Measurements from ENCODE around the gene GPR35.
A peak's percentile ranks its signal among the peaks of the same experiment; 100 is the strongest.

The GPR35 gene

GRCh38 chr2:240595381-240596079 is 29.8 kb upstream of the GPR35 start:
- H3K27ac ChIP-seq = peak overlapping the region; percentile 57
- TF ChIP-seq, protein P1, sequence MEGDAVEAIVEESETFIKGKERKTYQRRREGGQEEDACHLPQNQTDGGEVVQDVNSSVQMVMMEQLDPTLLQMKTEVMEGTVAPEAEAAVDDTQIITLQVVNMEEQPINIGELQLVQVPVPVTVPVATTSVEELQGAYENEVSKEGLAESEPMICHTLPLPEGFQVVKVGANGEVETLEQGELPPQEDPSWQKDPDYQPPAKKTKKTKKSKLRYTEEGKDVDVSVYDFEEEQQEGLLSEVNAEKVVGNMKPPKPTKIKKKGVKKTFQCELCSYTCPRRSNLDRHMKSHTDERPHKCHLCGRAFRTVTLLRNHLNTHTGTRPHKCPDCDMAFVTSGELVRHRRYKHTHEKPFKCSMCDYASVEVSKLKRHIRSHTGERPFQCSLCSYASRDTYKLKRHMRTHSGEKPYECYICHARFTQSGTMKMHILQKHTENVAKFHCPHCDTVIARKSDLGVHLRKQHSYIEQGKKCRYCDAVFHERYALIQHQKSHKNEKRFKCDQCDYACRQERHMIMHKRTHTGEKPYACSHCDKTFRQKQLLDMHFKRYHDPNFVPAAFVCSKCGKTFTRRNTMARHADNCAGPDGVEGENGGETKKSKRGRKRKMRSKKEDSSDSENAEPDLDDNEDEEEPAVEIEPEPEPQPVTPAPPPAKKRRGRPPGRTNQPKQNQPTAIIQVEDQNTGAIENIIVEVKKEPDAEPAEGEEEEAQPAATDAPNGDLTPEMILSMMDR (conservative IDR thresholded peaks at IDR 0.05) = no peak; the same call in 1 of the 2 replicates
- TF ChIP-seq ZFX (IDR thresholded peaks at IDR 0.05) = no peak

GRCh38 chr2:240596080-240596460 is 29.2 kb upstream of the GPR35 start:
- H3K27ac ChIP-seq = peak overlapping the region; percentile 57
- TF ChIP-seq ZFX (IDR thresholded peaks at IDR 0.05) = no peak
- TF ChIP-seq, protein P1 (conservative IDR thresholded peaks at IDR 0.05) = no peak

GRCh38 chr2:240596491-240596931 is 28.8 kb upstream of the GPR35 start:
- TF ChIP-seq, protein P1 (conservative IDR thresholded peaks at IDR 0.05) = no peak
- TF ChIP-seq ZFX (IDR thresholded peaks at IDR 0.05) = no peak
- peak overlapping the region; percentile 57 for H3K27ac ChIP-seq

GRCh38 chr2:240597054-240597418 is 28.2 kb upstream of the GPR35 start:
- H3K27ac ChIP-seq = 0 out of 2 replicates have a peak overlapping the region, but pooled peaks have one; percentile 57
- no peak for TF ChIP-seq ZFX (IDR thresholded peaks at IDR 0.05)
- TF ChIP-seq, protein P1 (conservative IDR thresholded peaks at IDR 0.05) = no peak

- TF ChIP-seq, protein P1 (conservative IDR thresholded peaks at IDR 0.05) = no peak
- TF ChIP-seq ZFX (IDR thresholded peaks at IDR 0.05) = no peak
- H3K27ac ChIP-seq = no peak overlapping the region
Measured at GRCh38 chr2:240597419-240598181, 27.7 kb upstream of the GPR35 start.

DNA sequence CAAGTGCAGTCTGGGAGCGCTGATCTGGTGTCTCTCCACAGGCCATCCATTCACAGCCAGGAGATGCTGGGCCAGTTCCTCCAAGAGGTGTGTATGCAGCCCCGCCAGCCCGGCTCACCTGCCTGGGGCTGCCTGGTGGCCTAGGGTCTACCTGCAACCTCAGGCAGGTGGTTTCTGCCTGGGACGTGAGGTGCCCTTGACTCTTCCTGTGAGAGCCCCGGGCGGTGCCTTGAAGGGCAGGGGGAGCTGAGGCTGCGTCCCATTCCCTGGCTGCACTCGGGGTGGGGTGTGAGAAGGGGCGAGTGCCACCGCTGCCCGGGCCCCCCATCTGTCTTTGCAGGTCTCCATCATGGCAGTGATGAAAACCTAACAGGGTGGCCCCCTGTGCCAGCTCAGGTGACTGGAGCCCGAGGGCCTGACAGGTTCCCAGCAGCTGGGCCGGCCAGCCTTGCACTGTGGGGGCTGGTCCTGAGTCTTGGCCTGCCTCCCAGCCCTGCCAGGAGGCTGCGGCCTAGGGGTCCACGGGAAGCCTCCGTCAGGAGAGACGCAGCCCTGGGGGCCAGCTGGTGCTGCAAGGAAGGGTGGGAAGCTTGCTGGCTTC is 26.9 kb upstream of the GPR35 start:
- H3K27ac ChIP-seq = no peak overlapping the region

More for the DNA sequence above, 26.9 kb upstream of the GPR35 start:
- TF ChIP-seq ZFX (IDR thresholded peaks at IDR 0.05) = no peak
- TF ChIP-seq, protein P1 (conservative IDR thresholded peaks at IDR 0.05) = no peak
